Gastrocnemius medialis (tissue), 4 donors: ENCODE data around the gene SLC25A39. TPM values are rescaled to one million over a fixed set of nuclear protein-coding genes. Genes with fewer than 3 reads are reported as not detected.
A peak's percentile ranks its signal among the peaks of the same experiment; 100 is the strongest.

ENCODE experiments used
- ATAC-seq, 2 donors: fragments of 150-250 bp; one replicate each; pipeline ENCODE4 v1.9.1; 2016
- DNase-seq, 2 donors: peaks; one replicate each; pipeline ENCODE4 v3.0.0-alpha.2; 2019
- H3K27ac ChIP-seq, 4 donors: fragments of 200-600 bp; sonication (generic); 1 replicate in 1 of 4; 2 replicates in 3 of 4; pipeline ENCODE4 v1.5.1; 2016 to 2018; ENCODE audit warnings: mild to moderate bottlenecking in 2 of 4, moderate library complexity in 1 of 4
- H3K27me3 ChIP-seq, 3 donors: fragments of 200-600 bp; sonication (generic) in 2 of 3; 1 replicate in 1 of 3; 2 replicates in 2 of 3; pipeline versions ENCODE4 v1.5.1 to v1.6.0; 2016 to 2019; ENCODE audit warnings: mild to moderate bottlenecking in 1 of 3, moderate library complexity in 1 of 3
- H3K36me3 ChIP-seq, 2 donors: fragments of 200-600 bp; sonication (generic) in 1 of 2; one replicate each; pipeline ENCODE4 v1.5.1; 2017 to 2018
- H3K4me1 ChIP-seq, 2 donors: fragments of 200-600 bp; sonication (generic) in 1 of 2; one replicate each; pipeline ENCODE4 v1.5.1; 2016 to 2017; ENCODE audit warnings: mild to moderate bottlenecking in 2 of 2
- H3K4me3 ChIP-seq, 4 donors: fragments of 200-600 bp; sonication (generic) in 3 of 4; 1 replicate in 1 of 4; 2 replicates in 3 of 4; pipeline ENCODE4 v1.5.1; 2016 to 2019; ENCODE audit warnings: mild to moderate bottlenecking in 2 of 4
- H3K9me3 ChIP-seq, 3 donors: fragments of 200-600 bp; sonication (generic) in 2 of 3; 1 replicate in 1 of 3; 2 replicates in 2 of 3; pipeline ENCODE4 v1.5.1; 2016 to 2019
- POLR2A ChIP-seq, 2 donors: fragments of 450-650 bp; IDR thresholded peaks; one replicate each; pipeline ENCODE4 v1.6.1; 2017; ENCODE audit warnings: antibody characterized with exemption in 2 of 2, mild to moderate bottlenecking in 2 of 2, moderate library complexity in 2 of 2
- in situ Hi-C, 4 donors: fragments of 200-750 bp; cut with MboI; loops; one replicate each; pipeline versions ENCODE4 v1.15.0 to v1.8.0; 2017; ENCODE audit warnings: low sequenced_read_pairs in 4 of 4
- intact Hi-C: fragments of 100-400 bp; cut with DNase I; formaldehyde crosslinking; loops from one replicate; pipeline ENCODE4 v1.15.1; 2023; ENCODE audit warnings: low total_unique reads
- total RNA-seq, 4 donors: library from RNA; depleted of rRNA; stranded (reverse); fragments of >200 nt; gene quantifications; one replicate each; pipeline versions ENCODE4 v1.1.0 to v1.2.3, GENCODE V29; 2016
- TF ChIP-seq, protein P1 (sequence below), 5 experiments: fragments of 450-650 bp in 3 of 5; fragments of 200-600 bp in 2 of 5; sonication (generic) in 2 of 5; IDR thresholded peaks in 4 of 5; conservative IDR thresholded peaks in 1 of 5; 1 replicate in 4 of 5; 2 replicates in 1 of 5; pipeline ENCODE4 v1.5.1; 2016 to 2019; ENCODE audit warnings: antibody characterized with exemption in 5 of 5, mild to moderate bottlenecking in 3 of 5, moderate library complexity in 3 of 5

SLC25A39 gene
- total RNA-seq, 4 donors from 2014 or later: 36.7 to 44.2 (median 38.4) TPM

DNA sequence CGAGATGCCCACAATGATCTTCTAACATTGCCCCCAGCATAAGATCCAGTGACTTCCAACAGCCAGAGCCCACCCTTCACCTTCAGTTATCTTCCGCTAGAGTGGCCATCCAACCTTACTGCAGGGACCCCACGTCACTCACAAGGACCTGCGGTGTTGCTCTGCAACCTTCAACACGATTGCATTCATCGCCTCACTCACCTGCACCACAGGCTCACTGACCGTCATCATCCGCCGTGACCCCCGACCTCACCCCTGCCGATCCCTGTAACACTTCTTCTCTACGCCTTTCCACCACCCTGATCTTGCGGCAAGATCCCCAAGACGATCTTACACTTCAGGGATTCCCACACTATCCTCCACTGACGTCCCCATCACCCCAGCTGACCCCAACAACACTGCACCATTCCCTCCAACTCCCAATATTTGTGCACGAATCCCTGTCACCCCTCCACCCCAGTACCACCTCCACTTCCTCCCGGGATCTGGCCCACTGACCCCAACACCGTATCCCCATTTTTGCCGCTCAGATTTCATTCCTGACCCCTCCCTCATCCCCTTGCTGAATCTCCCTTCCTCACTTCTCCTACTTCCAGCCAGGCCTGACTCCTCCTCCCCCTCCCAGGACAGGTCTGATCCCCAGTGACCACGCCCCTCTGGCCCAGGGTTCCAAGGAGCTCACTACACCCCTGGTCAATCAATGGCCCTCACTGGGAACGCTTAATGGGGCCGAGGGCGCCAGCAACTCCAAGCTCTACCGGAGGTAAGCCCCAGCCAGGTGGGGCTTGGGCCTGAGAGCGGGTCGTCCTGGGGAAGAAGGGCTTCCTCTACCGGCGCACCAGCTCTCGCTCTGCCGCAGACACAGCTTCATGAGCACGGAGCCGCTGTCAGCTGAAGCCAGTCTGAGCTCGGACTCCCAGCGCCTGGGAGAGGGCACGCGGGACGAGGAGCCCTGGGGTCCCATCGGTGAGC lies 8.6 kb downstream of the SLC25A39 start:
- no peak for DNase-seq
- peaks cover 36 to 40% (median 39%) of the 10 kb centered on the region in 3 donors for H3K27me3 ChIP-seq

DNA sequence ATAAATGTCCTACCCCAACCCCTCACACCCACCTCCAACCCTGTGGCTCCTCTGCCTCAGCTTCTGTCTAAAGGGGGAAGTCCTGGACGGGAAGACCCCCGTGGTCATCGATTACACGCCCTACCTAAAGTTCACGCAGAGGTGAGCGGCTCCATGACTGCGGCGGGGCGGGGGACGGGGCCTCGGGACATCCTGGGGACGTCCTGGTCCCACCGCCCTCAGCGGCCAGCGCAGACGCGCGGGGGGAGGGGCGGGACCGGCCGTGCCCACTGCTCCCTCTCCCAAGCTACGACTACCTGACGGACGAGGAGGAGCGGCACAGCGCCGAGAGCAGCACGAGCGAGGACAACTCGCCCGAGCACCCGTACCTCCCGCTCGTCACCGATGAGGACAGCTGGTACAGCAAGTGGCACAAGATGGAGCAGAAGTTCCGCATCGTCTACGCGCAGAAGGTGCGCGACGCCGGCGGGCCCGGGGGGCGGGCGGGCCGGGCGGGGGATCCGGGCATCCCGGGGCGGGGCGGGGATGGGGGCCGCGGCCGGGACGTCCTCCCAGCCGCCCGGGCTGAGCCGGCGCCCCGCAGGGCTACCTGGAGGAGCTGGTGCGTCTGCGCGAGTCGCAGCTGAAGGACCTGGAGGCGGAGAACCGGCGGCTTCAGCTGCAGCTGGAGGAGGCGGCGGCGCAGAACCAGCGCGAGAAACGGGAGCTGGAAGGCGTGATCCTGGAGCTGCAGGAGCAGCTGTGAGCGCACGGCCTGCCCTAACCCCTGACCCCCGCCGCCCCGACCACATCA lies 9.6 kb downstream of the SLC25A39 start:
- peaks cover 36 to 40% (median 39%) of the 10 kb centered on the region in 3 donors for H3K27me3 ChIP-seq
- H3K27ac ChIP-seq: no peak overlapping the region
- no peaks in the 10 kb centered on the region for H3K9me3 ChIP-seq
- ATAC-seq (no peak), DNase-seq (no peak)
- in situ Hi-C loops (no loop called here), intact Hi-C loops (no loop called here)
- TF ChIP-seq, protein P1, sequence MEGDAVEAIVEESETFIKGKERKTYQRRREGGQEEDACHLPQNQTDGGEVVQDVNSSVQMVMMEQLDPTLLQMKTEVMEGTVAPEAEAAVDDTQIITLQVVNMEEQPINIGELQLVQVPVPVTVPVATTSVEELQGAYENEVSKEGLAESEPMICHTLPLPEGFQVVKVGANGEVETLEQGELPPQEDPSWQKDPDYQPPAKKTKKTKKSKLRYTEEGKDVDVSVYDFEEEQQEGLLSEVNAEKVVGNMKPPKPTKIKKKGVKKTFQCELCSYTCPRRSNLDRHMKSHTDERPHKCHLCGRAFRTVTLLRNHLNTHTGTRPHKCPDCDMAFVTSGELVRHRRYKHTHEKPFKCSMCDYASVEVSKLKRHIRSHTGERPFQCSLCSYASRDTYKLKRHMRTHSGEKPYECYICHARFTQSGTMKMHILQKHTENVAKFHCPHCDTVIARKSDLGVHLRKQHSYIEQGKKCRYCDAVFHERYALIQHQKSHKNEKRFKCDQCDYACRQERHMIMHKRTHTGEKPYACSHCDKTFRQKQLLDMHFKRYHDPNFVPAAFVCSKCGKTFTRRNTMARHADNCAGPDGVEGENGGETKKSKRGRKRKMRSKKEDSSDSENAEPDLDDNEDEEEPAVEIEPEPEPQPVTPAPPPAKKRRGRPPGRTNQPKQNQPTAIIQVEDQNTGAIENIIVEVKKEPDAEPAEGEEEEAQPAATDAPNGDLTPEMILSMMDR (IDR thresholded peaks at IDR 0.05 in 4 of 5, conservative IDR thresholded peaks at IDR 0.05 in 1 of 5): no peak
- TF ChIP-seq POLR2A (IDR thresholded peaks at IDR 0.05): no peak
- H3K4me1 ChIP-seq: peaks cover 0 to 4% of the 10 kb centered on the region in 2 donors
- peaks cover 0 to 11% of the 10 kb centered on the region in 2 donors for H3K36me3 ChIP-seq
- H3K4me3 ChIP-seq: peak overlapping the region in 1 of 4 donors; percentile 40

More for the DNA sequence above, 8.6 kb downstream of the SLC25A39 start:
- Histone ChIP-seq H3K27ac (no peak overlapping the region), H3K4me3 (no peak overlapping the region), H3K4me1 (peaks cover 0 to 4% of the 10 kb centered on the region in 2 donors), H3K9me3 (no peaks in the 10 kb centered on the region), H3K36me3 (peaks cover 0 to 21% of the 10 kb centered on the region in 2 donors)
- intact Hi-C loops (no loop called here), in situ Hi-C loops (no loop called here)
- no peak for ATAC-seq
- TF ChIP-seq, protein P1 (IDR thresholded peaks at IDR 0.05 in 4 of 5, conservative IDR thresholded peaks at IDR 0.05 in 1 of 5): no peak
- TF ChIP-seq POLR2A (IDR thresholded peaks at IDR 0.05): no peak

DNA sequence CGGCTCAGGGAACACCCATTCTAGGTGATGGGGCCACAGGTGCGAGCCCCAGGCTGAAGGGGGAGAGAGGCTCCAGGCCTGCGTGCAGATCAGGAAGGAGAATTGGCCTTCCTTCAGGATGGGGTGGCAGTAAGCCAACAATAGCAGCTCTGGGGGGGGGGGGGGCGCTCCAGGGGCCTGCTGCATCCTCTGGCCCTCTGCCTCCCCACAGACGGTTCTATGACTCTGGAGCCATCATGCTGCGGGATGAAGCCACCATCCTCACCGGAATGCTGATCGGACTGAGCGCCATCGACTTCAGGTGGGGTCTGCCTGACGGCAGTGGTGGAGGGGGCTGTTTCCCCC lies 10.1 kb downstream of the SLC25A39 start:
- intact Hi-C loops: no loop called here
- no peak overlapping the region for H3K4me3 ChIP-seq
- in situ Hi-C loops: no loop called here

DNA sequence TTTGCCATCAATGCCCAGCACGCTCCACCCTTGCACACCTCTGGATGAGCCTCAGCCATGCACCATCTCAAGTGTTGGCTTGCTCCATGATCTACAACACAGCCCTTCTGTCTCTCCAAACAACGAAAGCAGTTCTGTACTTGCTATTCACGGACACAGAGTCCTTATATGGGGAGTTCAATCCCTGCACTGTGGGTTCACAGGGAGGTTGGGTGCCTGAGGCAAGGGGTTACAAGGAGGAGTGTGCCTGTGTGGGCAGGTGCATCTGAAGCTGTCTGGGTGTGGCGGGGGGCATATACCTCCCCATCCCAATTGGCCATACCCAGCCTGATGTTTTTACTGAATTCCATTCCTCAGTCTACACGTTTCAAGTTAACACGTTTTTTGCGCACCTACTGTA lies 10.6 kb downstream of the SLC25A39 start:
- no peaks in the 10 kb centered on the region for H3K9me3 ChIP-seq
- peaks cover under 1 to 4% of the 10 kb centered on the region in 2 donors for H3K4me1 ChIP-seq
- H3K4me3 ChIP-seq: no peak overlapping the region
- in situ Hi-C loops (no loop called here), intact Hi-C loops (no loop called here)
- TF ChIP-seq POLR2A (IDR thresholded peaks at IDR 0.05): no peak
- TF ChIP-seq, protein P1 (IDR thresholded peaks at IDR 0.05 in 4 of 5, conservative IDR thresholded peaks at IDR 0.05 in 1 of 5): no peak
- H3K36me3 ChIP-seq: peaks cover 0 to under 1% of the 10 kb centered on the region in 2 donors
- peaks cover 36 to 40% (median 39%) of the 10 kb centered on the region in 3 donors for H3K27me3 ChIP-seq
- ATAC-seq: no peak
- DNase-seq: no peak
- no peak overlapping the region for H3K27ac ChIP-seq

More for the DNA sequence above, 10.1 kb downstream of the SLC25A39 start:
- Histone ChIP-seq H3K27ac (no peak overlapping the region), H3K4me1 (peaks cover 0 to 4% of the 10 kb centered on the region in 2 donors), H3K27me3 (peaks cover 36 to 40% (median 39%) of the 10 kb centered on the region in 3 donors), H3K9me3 (no peaks in the 10 kb centered on the region), H3K36me3 (peaks cover 0 to 5% of the 10 kb centered on the region in 2 donors)
- ATAC-seq: no peak
- TF ChIP-seq, protein P1 (IDR thresholded peaks at IDR 0.05 in 4 of 5, conservative IDR thresholded peaks at IDR 0.05 in 1 of 5): no peak
- no peak for TF ChIP-seq POLR2A (IDR thresholded peaks at IDR 0.05)
- no peak for DNase-seq
